ENCODE data around the gene GLT8D1. TPM values are rescaled to one million over a fixed set of nuclear protein-coding genes. Genes with fewer than 3 reads are reported as not detected.

Gene GLT8D1
- 58.9 TPM for polyA plus RNA-seq (2013, experiment 1 of 2)
- polyA plus RNA-seq (2013, experiment 2 of 2): 57.8 TPM

- Histone ChIP-seq H3K4me1 (ENCODE audit: control insufficient read depth in 2 of 2, insufficient read depth in 1 of 2, low read depth in 1 of 2, low read length in 2 of 2) (peaks cover 5 to 8% of the 10 kb centered on the region in 2 donors), H3K9me3 (replicated peaks in 1 of 2; ENCODE audit: control insufficient read depth in 2 of 2, insufficient read depth in 1 of 2, low read depth in 1 of 2, low read length in 2 of 2) (peaks cover 0 to 1% of the 10 kb centered on the region in 2 donors), H3K14ac (ENCODE audit: low read length) (peak within 1 kb of the TSS; percentile 100), H2AFZ (ENCODE audit: low read length) (peak within 1 kb of the TSS; percentile 99), H3K27ac (replicated peaks; ENCODE audit: low read length) (peak within 1 kb of the TSS; percentile 84), H4K91ac (ENCODE audit: low read depth, low read length, poor library complexity) (no peak within 1 kb of the TSS), H2BK15ac (ENCODE audit: low read length) (peak within 1 kb of the TSS; percentile 69), H3K23ac (ENCODE audit: low read depth, low read length, poor library complexity) (peak within 1 kb of the TSS; percentile 96), H3K4me2 (ENCODE audit: insufficient read depth, low read length, poor library complexity, severe bottlenecking) (peak within 1 kb of the TSS; percentile 75), H4K8ac (ENCODE audit: low read depth, low read length) (no peak within 1 kb of the TSS), H3K18ac (ENCODE audit: low read length) (peak within 1 kb of the TSS; percentile 100), H3K4me3 (ENCODE audit: low read length in 2 of 2) (peak within 1 kb of the TSS; percentile 95 to 99), H3K4ac (ENCODE audit: low read length) (peak within 1 kb of the TSS; percentile 38), H3K9ac (ENCODE audit: low read depth, low read length, poor library complexity) (peak within 1 kb of the TSS; percentile 100), H3K36me3 (replicated peaks in 1 of 2; ENCODE audit: control insufficient read depth in 2 of 2, insufficient read depth in 2 of 2, low read length in 2 of 2) (peaks cover 4 to 37% of the 10 kb centered on the region in 2 donors), H3K27me3 (ENCODE audit: control insufficient read depth in 3 of 3, insufficient read depth in 3 of 3, low read depth in 1 of 3, low read length in 3 of 3) (no peaks in the 10 kb centered on the region), H2BK12ac (ENCODE audit: low read length) (peak within 1 kb of the TSS; percentile 59), H2BK120ac (ENCODE audit: low read depth, low read length) (no peak within 1 kb of the TSS), H2BK5ac (ENCODE audit: low read length) (peak within 1 kb of the TSS; percentile 98), H3K79me1 (ENCODE audit: low read depth, low read length) (peaks cover 14% of the 10 kb centered on the region), H2AK5ac (ENCODE audit: low read depth, low read length) (peak within 1 kb of the TSS; percentile 14)
- peak; percentile 90 for DNase-seq (ENCODE audit: low spot score)
- no CpG with 5 or more reads among the region's 94 CpGs for WGBS, 2 donors (ENCODE audit: extremely low coverage in 2 of 2, insufficient read length in 2 of 2, insufficient replicate concordance in 1 of 2)
These were observed at the start of gene GLT8D1, which contains the start of gene SPCS1 for GRCh38 chr3:52705688-52706686. GLT8D1 (minus strand) TSS chr3:52705791; CDS start chr3:52700460, 5,331 bp downstream. SPCS1 (plus strand) TSS chr3:52706106; CDS start chr3:52706247, 141 bp downstream.

- Histone ChIP-seq H3K4ac (ENCODE audit: low read length) (no peak overlapping the region), H4K8ac (ENCODE audit: low read depth, low read length) (no peak overlapping the region), H3K27ac (replicated peaks; ENCODE audit: low read length) (no peak overlapping the region), H3K14ac (ENCODE audit: low read length) (no peak overlapping the region), H3K23ac (ENCODE audit: low read depth, low read length, poor library complexity) (no peak overlapping the region), H3K79me1 (ENCODE audit: low read depth, low read length) (no peaks in the 10 kb centered on the region), H3K9ac (ENCODE audit: low read depth, low read length, poor library complexity) (no peak overlapping the region), H3K36me3 (replicated peaks in 1 of 2; ENCODE audit: control insufficient read depth in 2 of 2, insufficient read depth in 2 of 2, low read length in 2 of 2) (peaks cover 18 to 95% of the 10 kb centered on the region in 2 donors), H2BK15ac (ENCODE audit: low read length) (no peak overlapping the region), H3K18ac (ENCODE audit: low read length) (no peak overlapping the region), H2BK120ac (ENCODE audit: low read depth, low read length) (no peak overlapping the region), H3K27me3 (ENCODE audit: control insufficient read depth in 3 of 3, insufficient read depth in 3 of 3, low read depth in 1 of 3, low read length in 3 of 3) (no peaks in the 10 kb centered on the region), H3K4me1 (ENCODE audit: control insufficient read depth in 2 of 2, insufficient read depth in 1 of 2, low read depth in 1 of 2, low read length in 2 of 2) (no peaks in the 10 kb centered on the region), H3K4me3 (ENCODE audit: low read length in 2 of 2) (no peak overlapping the region), H2BK12ac (ENCODE audit: low read length) (no peak overlapping the region), H2BK5ac (ENCODE audit: low read length) (no peak overlapping the region), H4K91ac (ENCODE audit: low read depth, low read length, poor library complexity) (no peak overlapping the region), H2AFZ (ENCODE audit: low read length) (no peak overlapping the region), H3K4me2 (ENCODE audit: insufficient read depth, low read length, poor library complexity, severe bottlenecking) (no peak overlapping the region), H3K9me3 (replicated peaks in 1 of 2; ENCODE audit: control insufficient read depth in 2 of 2, insufficient read depth in 1 of 2, low read depth in 1 of 2, low read length in 2 of 2) (no peaks in the 10 kb centered on the region), H2AK5ac (ENCODE audit: low read depth, low read length) (no peak overlapping the region)
- no peak for DNase-seq (ENCODE audit: low spot score)
- no CpG with 5 or more reads among the region's 4 CpGs for WGBS, 2 donors (ENCODE audit: extremely low coverage in 2 of 2, insufficient read length in 2 of 2, insufficient replicate concordance in 1 of 2)
These were observed 48.8 kb upstream of the GLT8D1 start for GRCh38 chr3:52754373-52754772.

GRCh38 chr3:52752045-52752660, 46.6 kb upstream of the GLT8D1 start:
- H3K36me3 ChIP-seq (replicated peaks in 1 of 2; ENCODE audit: control insufficient read depth in 2 of 2, insufficient read depth in 2 of 2, low read length in 2 of 2): peaks cover 26 to 93% of the 10 kb centered on the region in 2 donors
- no CpG with 5 or more reads among the region's 3 CpGs for WGBS, 2 donors (ENCODE audit: extremely low coverage in 2 of 2, insufficient read length in 2 of 2, insufficient replicate concordance in 1 of 2)
- no peak overlapping the region for H3K18ac ChIP-seq (ENCODE audit: low read length)
- no peaks in the 10 kb centered on the region for H3K27me3 ChIP-seq (ENCODE audit: control insufficient read depth in 3 of 3, insufficient read depth in 3 of 3, low read depth in 1 of 3, low read length in 3 of 3)
- no peak overlapping the region for H3K9ac ChIP-seq (ENCODE audit: low read depth, low read length, poor library complexity)
- H2AFZ ChIP-seq (ENCODE audit: low read length): no peak overlapping the region
- no peak for DNase-seq (ENCODE audit: low spot score)
- no peak overlapping the region for H3K4me3 ChIP-seq (ENCODE audit: low read length in 2 of 2)
- H3K27ac ChIP-seq (replicated peaks; ENCODE audit: low read length): no peak overlapping the region
- H4K91ac ChIP-seq (ENCODE audit: low read depth, low read length, poor library complexity): no peak overlapping the region
- no peak overlapping the region for H2AK5ac ChIP-seq (ENCODE audit: low read depth, low read length)
- peaks cover 2% of the 10 kb centered on the region for H3K79me1 ChIP-seq (ENCODE audit: low read depth, low read length)
- no peak overlapping the region for H2BK12ac ChIP-seq (ENCODE audit: low read length)
- no peak overlapping the region for H3K23ac ChIP-seq (ENCODE audit: low read depth, low read length, poor library complexity)
- H3K4ac ChIP-seq (ENCODE audit: low read length): no peak overlapping the region
- H2BK120ac ChIP-seq (ENCODE audit: low read depth, low read length): no peak overlapping the region
- no peaks in the 10 kb centered on the region for H3K9me3 ChIP-seq (replicated peaks in 1 of 2; ENCODE audit: control insufficient read depth in 2 of 2, insufficient read depth in 1 of 2, low read depth in 1 of 2, low read length in 2 of 2)
- H2BK15ac ChIP-seq (ENCODE audit: low read length): no peak overlapping the region
- no peak overlapping the region for H4K8ac ChIP-seq (ENCODE audit: low read depth, low read length)
- no peak overlapping the region for H3K4me2 ChIP-seq (ENCODE audit: insufficient read depth, low read length, poor library complexity, severe bottlenecking)
- H2BK5ac ChIP-seq (ENCODE audit: low read length): no peak overlapping the region
- no peak overlapping the region for H3K14ac ChIP-seq (ENCODE audit: low read length)
- no peaks in the 10 kb centered on the region for H3K4me1 ChIP-seq (ENCODE audit: control insufficient read depth in 2 of 2, insufficient read depth in 1 of 2, low read depth in 1 of 2, low read length in 2 of 2)

- no peak overlapping the region for H4K91ac ChIP-seq (ENCODE audit: low read depth, low read length, poor library complexity)
- no peak overlapping the region for H3K18ac ChIP-seq (ENCODE audit: low read length)
- H3K4me3 ChIP-seq (ENCODE audit: low read length in 2 of 2): no peak overlapping the region
- H2BK5ac ChIP-seq (ENCODE audit: low read length): no peak overlapping the region
- no peak overlapping the region for H3K4me2 ChIP-seq (ENCODE audit: insufficient read depth, low read length, poor library complexity, severe bottlenecking)
- H3K36me3 ChIP-seq (replicated peaks in 1 of 2; ENCODE audit: control insufficient read depth in 2 of 2, insufficient read depth in 2 of 2, low read length in 2 of 2): peaks cover 39 to 95% of the 10 kb centered on the region in 2 donors
- no peak overlapping the region for H3K23ac ChIP-seq (ENCODE audit: low read depth, low read length, poor library complexity)
- no peak overlapping the region for H4K8ac ChIP-seq (ENCODE audit: low read depth, low read length)
- no peaks in the 10 kb centered on the region for H3K27me3 ChIP-seq (ENCODE audit: control insufficient read depth in 3 of 3, insufficient read depth in 3 of 3, low read depth in 1 of 3, low read length in 3 of 3)
- no peak overlapping the region for H2BK120ac ChIP-seq (ENCODE audit: low read depth, low read length)
- no peak overlapping the region for H2AK5ac ChIP-seq (ENCODE audit: low read depth, low read length)
- no peak overlapping the region for H2BK15ac ChIP-seq (ENCODE audit: low read length)
- H3K14ac ChIP-seq (ENCODE audit: low read length): no peak overlapping the region
- H2AFZ ChIP-seq (ENCODE audit: low read length): no peak overlapping the region
- H3K9me3 ChIP-seq (replicated peaks in 1 of 2; ENCODE audit: control insufficient read depth in 2 of 2, insufficient read depth in 1 of 2, low read depth in 1 of 2, low read length in 2 of 2): peaks cover 0 to 18% of the 10 kb centered on the region in 2 donors
- H2BK12ac ChIP-seq (ENCODE audit: low read length): no peak overlapping the region
- H3K79me1 ChIP-seq (ENCODE audit: low read depth, low read length): peaks cover under 1% of the 10 kb centered on the region
- no peak overlapping the region for H3K4ac ChIP-seq (ENCODE audit: low read length)
- no peaks in the 10 kb centered on the region for H3K4me1 ChIP-seq (ENCODE audit: control insufficient read depth in 2 of 2, insufficient read depth in 1 of 2, low read depth in 1 of 2, low read length in 2 of 2)
- H3K27ac ChIP-seq (replicated peaks; ENCODE audit: low read length): no peak overlapping the region
- no CpG with 5 or more reads among the region's 2 CpGs for WGBS, 2 donors (ENCODE audit: extremely low coverage in 2 of 2, insufficient read length in 2 of 2, insufficient replicate concordance in 1 of 2)
- no peak overlapping the region for H3K9ac ChIP-seq (ENCODE audit: low read depth, low read length, poor library complexity)
- no peak for DNase-seq (ENCODE audit: low spot score)
These were observed 38.1 kb upstream of the GLT8D1 start for GRCh38 chr3:52743721-52744120.

Measured in neuronal stem cell (in vitro differentiated cells).